GM19467 (cell line): ENCODE data around the gene RSPH9.
A peak's percentile ranks its signal among the peaks of the same experiment; 100 is the strongest.
"Not testable (repeated sequence)": the region's sequence is repeated elsewhere in the genome, so short reads cannot be mapped to it uniquely, and the experiment has no call there.

Experiments used
- ATAC-seq: cut with Tn5 transposase; IDR thresholded peaks from one replicate; pipeline ENCODE4 v1.9.1; 2021; ENCODE audit warnings: mild to moderate bottlenecking, moderate library complexity; ENCODE audit not compliant: unreplicated experiment

Gene RSPH9

GRCh38 chr6:43628393-43629103 lies 16.3 kb upstream of the RSPH9 start:
- peak; percentile 6 for ATAC-seq

GRCh38 chr6:43629104-43629504 lies 15.7 kb upstream of the RSPH9 start, which contains the start of gene GTPBP2:
Gene GTPBP2, minus strand, starts transcription at chr6:43629264. Its CDS starts 102 bp downstream, at chr6:43629162.
- ATAC-seq, result peak; percentile 82

GRCh38 chr6:43629505-43630300 lies 15.1 kb upstream of the RSPH9 start:
- ATAC-seq, result peak; percentile 56

GRCh38 chr6:43630980-43631619 lies 13.7 kb upstream of the RSPH9 start:
- no peak for ATAC-seq

- not testable (repeated sequence) for ATAC-seq
Measured at GRCh38 chr6:43633002-43633401, 11.8 kb upstream of the RSPH9 start.

- no peak for ATAC-seq
Measured at GRCh38 chr6:43634702-43635303, 10.0 kb upstream of the RSPH9 start.

GRCh38 chr6:43635387-43636307 lies 9.2 kb upstream of the RSPH9 start, which contains the start of gene MAD2L1BP:
Gene MAD2L1BP, plus strand, starts transcription at chr6:43635840. Its CDS starts 36 bp downstream, at chr6:43635876.
- ATAC-seq, result peak; percentile 69

GRCh38 chr6:43636308-43636659 lies 8.6 kb upstream of the RSPH9 start:
- no peak for ATAC-seq

- ATAC-seq, result no peak
Measured at GRCh38 chr6:43639984-43640800, 4.6 kb upstream of the RSPH9 start.

GRCh38 chr6:43645613-43645964 lies 753 bp downstream of the RSPH9 start:
- no peak for ATAC-seq

GRCh38 chr6:43647613-43648012 lies 2.8 kb downstream of the RSPH9 start:
- no peak for ATAC-seq

- ATAC-seq, result no peak
Measured at GRCh38 chr6:43648248-43648647, 3.4 kb downstream of the RSPH9 start.

GRCh38 chr6:43652822-43653221 lies 8.0 kb downstream of the RSPH9 start:
- not testable (repeated sequence) for ATAC-seq

- ATAC-seq, result no peak
Measured at GRCh38 chr6:43657221-43657802, 12.5 kb downstream of the RSPH9 start.

- ATAC-seq, result no peak
Measured at GRCh38 chr6:43658161-43658560, 13.3 kb downstream of the RSPH9 start.

- ATAC-seq, result not testable (repeated sequence)
Measured at GRCh38 chr6:43662948-43663347, 18.1 kb downstream of the RSPH9 start.

- ATAC-seq, result no peak
Measured at GRCh38 chr6:43665376-43665775, 20.5 kb downstream of the RSPH9 start.

GRCh38 chr6:43666196-43666920 lies 21.5 kb downstream of the RSPH9 start:
- ATAC-seq, result no peak
